IMR-90 (cell line): Measurements from ENCODE around the gene KBTBD8. TPM values are rescaled to one million over a fixed set of nuclear protein-coding genes. Genes with fewer than 3 reads are reported as not detected.
A peak's percentile ranks its signal among the peaks of the same experiment; 100 is the strongest.

Experiments
- ATAC-seq: fragments of 200-7000 bp; cut with Tn5 transposase; 2 replicates; pipeline ENCODE4 v1.9.1; 2020; ENCODE audit warnings: low read depth, mild to moderate bottlenecking, moderate library complexity
- BruUV-seq: library from RNA; stranded (reverse); fragments of 400-500 nt; replicated peaks from 2 replicates; lab custom pipeline; 2021; lab: Mats Ljungman, UMichigan
- CTCF ChIA-PET: fragments of 300-600 bp; formaldehyde crosslinking; extraction: SDS; loops from one replicate; lab custom pipeline; 2021; ENCODE audit warnings: antibody characterized with exemption; lab: Yijun Ruan, JAX
- POLR2A ChIA-PET: fragments of 300-600 bp; sonication (Branson Sonifier 250); formaldehyde crosslinking; loops from one replicate; lab custom pipeline; 2022; ENCODE audit warnings: antibody characterized with exemption; ENCODE audit not compliant: unreplicated experiment; lab: Charles Lee
- DNase-seq: peaks from one replicate; pipeline ENCODE4 v3.0.0; 2013
- H2AFZ ChIP-seq: replicated peaks from 2 replicates; pipeline ENCODE3; 2013; ENCODE audit warnings: low read length, mild to moderate bottlenecking; ENCODE audit not compliant: poor library complexity
- H2AK5ac ChIP-seq: 2 replicates; pipeline ENCODE4 v1.6.1; 2013; ENCODE audit warnings: low read depth, low read length, inconsistent platforms
- H2AK9ac ChIP-seq: replicated peaks from 2 replicates; pipeline ENCODE3; 2013; ENCODE audit warnings: mild to moderate bottlenecking, low read depth, low read length, moderate library complexity; ENCODE audit not compliant: poor library complexity
- H2BK120ac ChIP-seq: 2 replicates; pipeline ENCODE4 v1.6.1; 2013; ENCODE audit warnings: low read depth, low read length, inconsistent platforms
- H2BK15ac ChIP-seq: 3 replicates; pipeline ENCODE4 v1.6.1; 2013; ENCODE audit warnings: low read depth, low read length, inconsistent platforms
- H2BK20ac ChIP-seq: 2 replicates; pipeline ENCODE4 v1.6.1; 2013; ENCODE audit warnings: low read depth, mild to moderate bottlenecking, inconsistent platforms, low read length, moderate library complexity
- H2BK5ac ChIP-seq: 2 replicates; pipeline ENCODE4 v1.6.1; 2013; ENCODE audit warnings: mild to moderate bottlenecking, low read depth, low read length, inconsistent platforms; ENCODE audit not compliant: poor library complexity, severe bottlenecking
- H3K14ac ChIP-seq: replicated peaks from 2 replicates; pipeline ENCODE4 v1.6.1; 2013; ENCODE audit warnings: low read depth, low read length, inconsistent platforms
- H3K18ac ChIP-seq: 2 replicates; pipeline ENCODE4 v1.6.1; 2013; ENCODE audit warnings: low read depth, low read length, control low read depth
- H3K23ac ChIP-seq: 2 replicates; pipeline ENCODE4 v1.6.1; 2013; ENCODE audit warnings: low read depth, low read length, inconsistent platforms
- H3K27ac ChIP-seq: 2 replicates; pipeline ENCODE4 v1.5.1; 2013; ENCODE audit warnings: mild to moderate bottlenecking, control low read depth, low read length; ENCODE audit not compliant: insufficient read depth
- H3K27me3 ChIP-seq: 2 replicates; pipeline ENCODE4 v1.6.1; 2013; ENCODE audit warnings: low read length; ENCODE audit not compliant: control insufficient read depth, insufficient read depth
- H3K36me3 ChIP-seq: 2 replicates; pipeline ENCODE4 v1.6.1; 2013; ENCODE audit warnings: low read length, mixed read lengths; ENCODE audit not compliant: control insufficient read depth, insufficient read depth
- H3K4ac ChIP-seq: 2 replicates; pipeline ENCODE4 v1.6.1; 2013; ENCODE audit warnings: low read depth, low read length, inconsistent platforms
- H3K4me1 ChIP-seq: 2 replicates; pipeline ENCODE4 v1.6.1; 2013; ENCODE audit warnings: low read length, mixed read lengths; ENCODE audit not compliant: control insufficient read depth, insufficient read depth
- H3K4me2 ChIP-seq: 2 replicates; pipeline ENCODE4 v1.6.1; 2013; ENCODE audit warnings: low read depth, mild to moderate bottlenecking, control low read depth, low read length, moderate library complexity
- H3K4me3 ChIP-seq: 2 replicates; pipeline ENCODE4 v1.5.1; 2013; ENCODE audit warnings: low read depth, mild to moderate bottlenecking, control low read depth, low read length, moderate library complexity; ENCODE audit not compliant: insufficient read depth
- H3K56ac ChIP-seq: 2 replicates; pipeline ENCODE4 v1.6.1; 2013; ENCODE audit warnings: low read length, inconsistent platforms; ENCODE audit not compliant: insufficient read depth; ENCODE audit errors: extremely low read depth
- H3K79me1 ChIP-seq, 2 experiments: 2 replicates each; pipeline ENCODE4 v1.6.1; 2013; ENCODE audit warnings: low read length in 2 of 2, inconsistent platforms in 1 of 2, low read depth in 1 of 2
- H3K9ac ChIP-seq: 2 replicates; pipeline ENCODE4 v1.6.1; 2013; ENCODE audit warnings: low read depth, low read length, control low read depth
- H3K9me1 ChIP-seq: 2 replicates; pipeline ENCODE4 v1.6.1; 2013; ENCODE audit warnings: low read length, inconsistent platforms; ENCODE audit not compliant: insufficient read depth
- H3K9me3 ChIP-seq: 2 replicates; pipeline ENCODE4 v1.6.1; 2013; ENCODE audit warnings: low read length; ENCODE audit not compliant: control insufficient read depth, insufficient read depth
- H4K20me1 ChIP-seq: 2 replicates; pipeline ENCODE4 v1.6.1; 2013; ENCODE audit warnings: low read length, inconsistent platforms; ENCODE audit not compliant: insufficient read depth
- H4K5ac ChIP-seq: 2 replicates; pipeline ENCODE4 v1.6.1; 2013; ENCODE audit warnings: mild to moderate bottlenecking, low read depth, low read length, control low read depth
- H4K8ac ChIP-seq, 2 experiments: 2 replicates each; pipeline ENCODE4 v1.6.1; 2013; ENCODE audit warnings: low read depth in 2 of 2, low read length in 2 of 2, control low read depth in 1 of 2, inconsistent platforms in 1 of 2
- H4K91ac ChIP-seq: 2 replicates; pipeline ENCODE4 v1.6.1; 2013; ENCODE audit warnings: low read depth, low read length, inconsistent platforms; ENCODE audit not compliant: insufficient read depth
- BHLHE40 ChIP-seq: fragments of 150-350 bp; IDR thresholded peaks from 2 replicates; pipeline ENCODE4 v1.6.1; 2016; ENCODE audit warnings: mild to moderate bottlenecking, low read depth, low read length
- CEBPB ChIP-seq: IDR thresholded peaks from 2 replicates; pipeline ENCODE4 v1.6.1; 2012; ENCODE audit warnings: low read depth, low read length, improper control_type of control experiment
- CHD1 ChIP-seq: IDR thresholded peaks from 2 replicates; pipeline ENCODE4 v1.6.1; 2012; ENCODE audit warnings: low read depth, low read length, improper control_type of control experiment
- FOS ChIP-seq: fragments of 150-350 bp; IDR thresholded peaks from 2 replicates; pipeline ENCODE4 v1.6.1; 2016; ENCODE audit warnings: low read depth, low read length
- MAFK ChIP-seq: IDR thresholded peaks from 2 replicates; pipeline ENCODE4 v1.6.1; 2012; ENCODE audit warnings: low read depth, low read length, improper control_type of control experiment
- MAZ ChIP-seq: IDR thresholded peaks from 2 replicates; pipeline ENCODE4 v1.6.1; 2012; ENCODE audit warnings: low read depth, mild to moderate bottlenecking, low read length, improper control_type of control experiment, moderate library complexity, borderline replicate concordance
- MXI1 ChIP-seq: IDR thresholded peaks from 2 replicates; pipeline ENCODE4 v1.6.1; 2012; ENCODE audit warnings: low read depth, mild to moderate bottlenecking, low read length, moderate library complexity, borderline replicate concordance
- NFE2L2 ChIP-seq: fragments of 150-350 bp; IDR thresholded peaks from 2 replicates; pipeline ENCODE4 v1.6.1; 2016; ENCODE audit warnings: low read depth, mild to moderate bottlenecking, low read length
- POLR2A ChIP-seq: IDR thresholded peaks from 2 replicates; pipeline ENCODE4 v1.6.1; 2012; ENCODE audit warnings: mild to moderate bottlenecking, low read depth, low read length
- RAD21 ChIP-seq: IDR thresholded peaks from 2 replicates; pipeline ENCODE4 v1.6.1; 2012; ENCODE audit warnings: low read length, improper control_type of control experiment
- RCOR1 ChIP-seq: IDR thresholded peaks from 2 replicates; pipeline ENCODE4 v1.6.1; 2012; ENCODE audit warnings: mild to moderate bottlenecking, low read length, improper control_type of control experiment; ENCODE audit not compliant: insufficient replicate concordance
- RFX5 ChIP-seq: IDR thresholded peaks from 2 replicates; pipeline ENCODE4 v1.8.0; 2012; ENCODE audit warnings: low read depth, mild to moderate bottlenecking, low read length, moderate library complexity
- SMC3 ChIP-seq: fragments of 150-350 bp; IDR thresholded peaks from 2 replicates; pipeline ENCODE4 v1.6.1; 2016; ENCODE audit warnings: low read depth, mild to moderate bottlenecking, antibody characterized with exemption, low read length, moderate library complexity
- WGBS, 2 experiments: methylation state at CpG; one replicate each; pipeline versions ENCODE4 v1.1.5 to v1.1.7; 2013; ENCODE audit warnings: missing lambda C conversion rate in 2 of 2; ENCODE audit not compliant: insufficient read length in 1 of 2; ENCODE audit errors: extremely low coverage in 2 of 2; 5-methylcytosine and 5-hydroxymethylcytosine counted together
- dilution Hi-C: fragments of 300-500 bp; cut with HindIII; formaldehyde crosslinking; loops from one replicate; pipeline ENCODE4 v1.14.3; 2018; ENCODE audit warnings: low sequenced_read_pairs; ENCODE audit not compliant: unreplicated experiment
- in situ Hi-C: fragments of 300-500 bp; cut with MboI; formaldehyde crosslinking; loops from 3 replicates; pipeline ENCODE4 v1.14.3; 2019; ENCODE audit warnings: low sequenced_read_pairs, inconsistent platforms, mixed read lengths
- intact Hi-C: fragments of 100-400 bp; cut with micrococcal nuclease; formaldehyde crosslinking; loops from 2 replicates; pipeline ENCODE4 v1.10.0; 2022
- polyA plus RNA-seq, 3 experiments: library from polyadenylated mRNA; depleted of rRNA; stranded (reverse); fragments of >200 nt; gene quantifications; 2 replicates each; pipeline ENCODE4 v1.2.3, GENCODE V29; 2012; ENCODE audit warnings: low replicate concordance in 1 of 3
- total RNA-seq: library from RNA; depleted of rRNA; stranded (reverse); fragments of >200 nt; gene quantifications from 2 replicates; pipeline ENCODE4 v1.2.3, GENCODE V29; 2012
- TF ChIP-seq, protein P1 (sequence below): fragments of 150-350 bp; IDR thresholded peaks from 2 replicates; pipeline ENCODE4 v1.6.1; 2017; ENCODE audit warnings: mild to moderate bottlenecking, antibody characterized with exemption, low read length, low read depth
- TF ChIP-seq, protein P2 (sequence below): fragments of 150-350 bp; IDR thresholded peaks from 2 replicates; pipeline ENCODE4 v1.6.1; 2016; ENCODE audit warnings: low read depth, mild to moderate bottlenecking, low read length, moderate library complexity, borderline replicate concordance

The KBTBD8 gene
- total and polyA plus RNA-seq, 2 of the 4 experiments (the other 2 are of a cell fraction) = 1.5 to 8.6 TPM

DNA sequence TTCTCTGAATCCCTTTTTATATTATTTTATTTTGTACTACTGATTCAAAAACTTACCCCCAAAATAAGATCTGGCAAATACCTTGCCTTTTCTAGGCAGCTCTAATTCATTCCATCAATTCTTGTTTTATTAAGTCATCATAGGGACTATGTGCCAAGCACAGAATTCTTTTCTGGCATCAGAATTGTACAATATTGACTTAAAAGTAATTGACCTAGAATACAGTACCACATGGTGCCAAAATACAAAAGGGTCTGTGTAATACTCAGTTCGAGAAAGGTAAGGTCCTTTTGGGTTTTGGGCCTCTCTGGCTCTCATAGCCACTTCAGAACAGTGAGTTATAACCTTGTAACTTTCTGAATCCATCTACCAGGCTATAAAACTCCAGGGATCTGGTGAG lies 46.2 kb downstream of the KBTBD8 start:
- H3K18ac ChIP-seq = no peak overlapping the region
- H2BK20ac ChIP-seq = peak overlapping the region; percentile 9; the same call in 1 of the 2 replicates
- no peak overlapping the region for H3K56ac ChIP-seq
- H3K27me3 ChIP-seq = no peaks in the 10 kb centered on the region; the same call in none of the 2 replicates
- no peak overlapping the region for H3K4me3 ChIP-seq
- DNase-seq = peak; percentile 8
- no peak overlapping the region for H3K23ac ChIP-seq
- H3K14ac ChIP-seq = no peak overlapping the region
- H3K9ac ChIP-seq = no peak overlapping the region
- no peak overlapping the region for H4K5ac ChIP-seq
- no CpG with 5 or more reads among the region's 1 CpG for WGBS, 2 experiments
- no peaks in the 10 kb centered on the region for H3K9me3 ChIP-seq
- no TSS peak for BruUV-seq
- H2AFZ ChIP-seq = no peak overlapping the region
- H4K91ac ChIP-seq = no peak overlapping the region
- H3K4me1 ChIP-seq = peaks cover 4% of the 10 kb centered on the region
- no peaks in the 10 kb centered on the region for H3K9me1 ChIP-seq
- H4K8ac ChIP-seq = no peak overlapping the region; a peak in 1 of 4 replicates
- H3K4me2 ChIP-seq = no peak overlapping the region
- intact Hi-C loops = no loop called here
- no peak overlapping the region for H3K4ac ChIP-seq
- H3K27ac ChIP-seq = no peak overlapping the region
- dilution Hi-C loops = no loop called here
- H3K36me3 ChIP-seq = no peaks in the 10 kb centered on the region
- H2AK5ac ChIP-seq = no peak overlapping the region
- in situ Hi-C loops = no loop called here
- peak; percentile 37 for ATAC-seq
- CTCF ChIA-PET = no interaction called here
- no peak overlapping the region for H2BK120ac ChIP-seq
- H2BK5ac ChIP-seq = no peak overlapping the region
- H2BK15ac ChIP-seq = no peak overlapping the region
- no peaks in the 10 kb centered on the region for H4K20me1 ChIP-seq
- H2AK9ac ChIP-seq = no peak overlapping the region
- TF ChIP-seq CHD1 (no peak), MAZ (no peak), RFX5 (no peak), BHLHE40 (no peak), POLR2A (no peak), MAFK (no peak), FOS (no peak), CEBPB (no peak), RCOR1 (no peak), MXI1 (no peak), SMC3 (no peak), RAD21 (no peak), NFE2L2 (no peak)
- TF ChIP-seq, protein P1, sequence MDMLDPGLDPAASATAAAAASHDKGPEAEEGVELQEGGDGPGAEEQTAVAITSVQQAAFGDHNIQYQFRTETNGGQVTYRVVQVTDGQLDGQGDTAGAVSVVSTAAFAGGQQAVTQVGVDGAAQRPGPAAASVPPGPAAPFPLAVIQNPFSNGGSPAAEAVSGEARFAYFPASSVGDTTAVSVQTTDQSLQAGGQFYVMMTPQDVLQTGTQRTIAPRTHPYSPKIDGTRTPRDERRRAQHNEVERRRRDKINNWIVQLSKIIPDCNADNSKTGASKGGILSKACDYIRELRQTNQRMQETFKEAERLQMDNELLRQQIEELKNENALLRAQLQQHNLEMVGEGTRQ = no peak
- TF ChIP-seq, protein P2, sequence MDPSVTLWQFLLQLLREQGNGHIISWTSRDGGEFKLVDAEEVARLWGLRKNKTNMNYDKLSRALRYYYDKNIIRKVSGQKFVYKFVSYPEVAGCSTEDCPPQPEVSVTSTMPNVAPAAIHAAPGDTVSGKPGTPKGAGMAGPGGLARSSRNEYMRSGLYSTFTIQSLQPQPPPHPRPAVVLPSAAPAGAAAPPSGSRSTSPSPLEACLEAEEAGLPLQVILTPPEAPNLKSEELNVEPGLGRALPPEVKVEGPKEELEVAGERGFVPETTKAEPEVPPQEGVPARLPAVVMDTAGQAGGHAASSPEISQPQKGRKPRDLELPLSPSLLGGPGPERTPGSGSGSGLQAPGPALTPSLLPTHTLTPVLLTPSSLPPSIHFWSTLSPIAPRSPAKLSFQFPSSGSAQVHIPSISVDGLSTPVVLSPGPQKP = no peak
- H3K79me1 ChIP-seq = no peaks in the 10 kb centered on the region
- POLR2A ChIA-PET = no interaction called here
